ENCODE data around the gene RPUSD2. TPM values are rescaled to one million over a fixed set of nuclear protein-coding genes. Genes with fewer than 3 reads are reported as not detected.

The RPUSD2 gene
- total RNA-seq, result 9.2 and 14.9 TPM in 2 replicates

GRCh38 chr15:40569129-40569953 lies at the start of gene RPUSD2:
TSS of gene RPUSD2 (plus strand) at chr15:40569299. CDS start at chr15:40569338, 39 bp downstream.

GRCh38 chr15:40564591-40565332 lies 4.3 kb upstream of the RPUSD2 start, which contains the start of gene CCDC32:
TSS of gene CCDC32 (minus strand) at chr15:40565042. CDS start at chr15:40563015, 2,027 bp downstream.

GRCh38 chr15:40593588-40594428 lies 24.7 kb downstream of the RPUSD2 start, which contains the start of gene KNL1:
TSS of gene KNL1 (plus strand) at chr15:40594249. CDS start at chr15:40602932, 8,683 bp downstream.

Other genes starting within 250 kb of the RPUSD2 start
- 10.7 and 12.2 TPM in 2 replicates for gene INAFM2, start 245.6 kb upstream of the RPUSD2 start, total RNA-seq
- gene CCDC9B, start 228.4 kb upstream of the RPUSD2 start, total RNA-seq, result 2.3 and 3.0 TPM in 2 replicates
- gene PHGR1, start 218.3 kb upstream of the RPUSD2 start, total RNA-seq, result not detected in 2 replicates
- 0.08 and 0.13 TPM in 2 replicates for gene DISP2, start 211.1 kb upstream of the RPUSD2 start, total RNA-seq
- gene KNSTRN, start 186.6 kb upstream of the RPUSD2 start, total RNA-seq, result 26.0 and 32.6 TPM in 2 replicates
- gene IVD, start 163.5 kb upstream of the RPUSD2 start, total RNA-seq, result 30.5 and 32.3 TPM in 2 replicates
- gene BAHD1, start 128.3 kb upstream of the RPUSD2 start, total RNA-seq, result 9.8 and 10.5 TPM in 2 replicates
- 29.5 and 41.4 TPM in 2 replicates for gene CHST14, start 98.3 kb upstream of the RPUSD2 start, total RNA-seq
- 26.5 and 49.1 TPM in 2 replicates for gene CCDC32, start 4.3 kb upstream of the RPUSD2 start, total RNA-seq
- 7.9 and 16.4 TPM in 2 replicates for gene KNL1, start 24.9 kb downstream of the RPUSD2 start, total RNA-seq
- gene RAD51, start 125.9 kb downstream of the RPUSD2 start, total RNA-seq, result 4.2 and 11.5 TPM in 2 replicates
- 20.5 and 21.7 TPM in 2 replicates for gene RMDN3, start 186.0 kb downstream of the RPUSD2 start, total RNA-seq
- gene GCHFR, start 194.8 kb downstream of the RPUSD2 start, total RNA-seq, result 7.7 and 11.5 TPM in 2 replicates
- gene C15orf62, start 200.7 kb downstream of the RPUSD2 start, total RNA-seq, result not detected in 2 replicates
- 16.3 and 40.4 TPM in 2 replicates for gene ZFYVE19, start 237.8 kb downstream of the RPUSD2 start, total RNA-seq
- gene DNAJC17, start 238.2 kb downstream of the RPUSD2 start, total RNA-seq, result 25.0 and 63.8 TPM in 2 replicates

All from epithelial cell of alveolus of lung (primary cell).